ENCODE measurements around the gene MYRIP. TPM values are rescaled to one million over a fixed set of nuclear protein-coding genes. Genes with fewer than 3 reads are reported as not detected.

Gene MYRIP
- total RNA-seq, 1 experiment from 2014 or later: 0.59 TPM

DNA sequence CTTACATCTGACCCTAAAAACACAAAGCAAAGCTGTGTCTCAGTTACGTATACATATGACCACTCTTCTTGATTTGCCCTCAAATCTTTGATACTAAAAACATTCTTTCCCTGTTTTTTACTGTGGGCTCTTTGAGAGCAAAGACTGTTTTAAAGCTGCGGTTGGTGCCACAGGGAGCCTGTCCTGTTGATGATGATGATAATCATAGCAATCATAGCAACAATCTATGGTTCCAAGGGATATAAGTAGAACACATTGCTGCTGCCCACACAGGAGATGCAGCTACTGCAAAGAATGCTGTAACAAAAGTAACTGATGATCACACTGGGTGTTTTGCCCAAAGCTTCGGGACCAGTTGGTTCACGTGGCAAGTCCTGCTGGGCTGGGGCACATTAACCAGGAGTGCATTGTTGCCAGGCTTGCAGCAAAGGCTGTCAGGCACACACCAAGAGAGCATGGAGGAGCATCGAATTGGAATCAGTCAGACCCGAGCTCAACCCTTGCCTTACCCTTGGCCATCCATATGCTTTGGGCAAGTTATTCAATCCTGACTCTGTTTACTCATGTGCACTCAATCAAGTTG is 368.7 kb downstream of the MYRIP start:
- H3K9me3 ChIP-seq: no peaks in the 10 kb centered on the region
- TF ChIP-seq, protein P1, sequence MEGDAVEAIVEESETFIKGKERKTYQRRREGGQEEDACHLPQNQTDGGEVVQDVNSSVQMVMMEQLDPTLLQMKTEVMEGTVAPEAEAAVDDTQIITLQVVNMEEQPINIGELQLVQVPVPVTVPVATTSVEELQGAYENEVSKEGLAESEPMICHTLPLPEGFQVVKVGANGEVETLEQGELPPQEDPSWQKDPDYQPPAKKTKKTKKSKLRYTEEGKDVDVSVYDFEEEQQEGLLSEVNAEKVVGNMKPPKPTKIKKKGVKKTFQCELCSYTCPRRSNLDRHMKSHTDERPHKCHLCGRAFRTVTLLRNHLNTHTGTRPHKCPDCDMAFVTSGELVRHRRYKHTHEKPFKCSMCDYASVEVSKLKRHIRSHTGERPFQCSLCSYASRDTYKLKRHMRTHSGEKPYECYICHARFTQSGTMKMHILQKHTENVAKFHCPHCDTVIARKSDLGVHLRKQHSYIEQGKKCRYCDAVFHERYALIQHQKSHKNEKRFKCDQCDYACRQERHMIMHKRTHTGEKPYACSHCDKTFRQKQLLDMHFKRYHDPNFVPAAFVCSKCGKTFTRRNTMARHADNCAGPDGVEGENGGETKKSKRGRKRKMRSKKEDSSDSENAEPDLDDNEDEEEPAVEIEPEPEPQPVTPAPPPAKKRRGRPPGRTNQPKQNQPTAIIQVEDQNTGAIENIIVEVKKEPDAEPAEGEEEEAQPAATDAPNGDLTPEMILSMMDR (IDR thresholded peaks at IDR 0.05; ENCODE audit: insufficient read depth in 1 of 2, low read depth in 1 of 2, low read length in 1 of 2, severe bottlenecking in 1 of 2, unreplicated experiment in 1 of 2): no peak
- BruUV-seq (replicated peaks): no TSS peak
- no peaks in the 10 kb centered on the region for H3K4me1 ChIP-seq
- ChIA-PET CTCF (interaction anchor here (0.6 to 1.1 kb wide), 4 partner anchors 91 to 1875 kb away, joined by 3 to 6 read pairs (median 3); no protein-coding TSS in a partner anchor), POLR2A (no interaction called here)
- no peaks in the 10 kb centered on the region for H3K9me3 Mint-ChIP-seq (ENCODE audit: unreplicated experiment)
- no peak overlapping the region for H3K27ac Mint-ChIP-seq (ENCODE audit: unreplicated experiment)
- H3K27me3 Mint-ChIP-seq (ENCODE audit: insufficient read depth, unreplicated experiment): peaks cover 3% of the 10 kb centered on the region
- H3K4me3 ChIP-seq (ENCODE audit: low read depth, low read length): no peak overlapping the region
- H3K27me3 ChIP-seq (replicated peaks; ENCODE audit: control insufficient read depth, insufficient read depth, low read length): no peaks in the 10 kb centered on the region
- no peak overlapping the region for H3K4me3 Mint-ChIP-seq (ENCODE audit: unreplicated experiment)
- intact Hi-C loops (cut with micrococcal nuclease; ENCODE audit: unreplicated experiment): loop anchor here (2.0 to 10.0 kb wide), 4 partner anchors 163 to 637 kb away; no protein-coding TSS in a partner anchor
- no peak for DNase-seq
- H3K36me3 ChIP-seq (ENCODE audit: control insufficient read depth, insufficient read depth, low read length): no peaks in the 10 kb centered on the region
- H3K36me3 Mint-ChIP-seq (ENCODE audit: insufficient read depth, unreplicated experiment): no peaks in the 10 kb centered on the region
- no peaks in the 10 kb centered on the region for H3K4me1 Mint-ChIP-seq (ENCODE audit: low read depth, unreplicated experiment)

DNA sequence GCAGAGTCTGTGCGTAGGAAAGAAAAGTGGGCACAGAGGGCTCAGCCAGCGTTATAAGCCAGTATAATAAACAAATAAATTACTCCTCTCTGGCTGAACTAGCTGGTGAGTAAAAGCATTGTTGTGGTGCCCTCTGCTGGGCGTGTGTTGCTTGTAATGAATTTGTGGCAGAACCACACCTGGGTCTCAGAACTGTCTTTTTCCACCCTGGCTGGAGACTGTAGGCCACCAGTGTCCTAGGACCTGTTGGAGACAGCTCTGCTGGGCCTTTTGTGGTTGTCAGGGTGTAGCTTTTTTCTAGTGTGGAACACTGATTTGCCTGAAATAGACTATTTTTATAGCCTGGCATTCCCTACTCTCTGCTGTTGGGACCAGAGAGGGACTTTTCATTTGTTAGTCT is 369.6 kb downstream of the MYRIP start:
- H3K4me1 ChIP-seq: no peaks in the 10 kb centered on the region
- CTCF ChIA-PET: interaction anchor here (0.6 to 1.1 kb wide), 4 partner anchors 13 to 454 kb away, joined by 3 to 6 read pairs (median 4); no protein-coding TSS in a partner anchor
- no TSS peak for BruUV-seq (replicated peaks)
- no peaks in the 10 kb centered on the region for H3K9me3 ChIP-seq
- Mint-ChIP-seq H3K36me3 (ENCODE audit: insufficient read depth, unreplicated experiment) (no peaks in the 10 kb centered on the region), H3K27me3 (ENCODE audit: insufficient read depth, unreplicated experiment) (peaks cover 7% of the 10 kb centered on the region), H3K4me1 (ENCODE audit: low read depth, unreplicated experiment) (no peaks in the 10 kb centered on the region), H3K4me3 (ENCODE audit: unreplicated experiment) (no peak overlapping the region), H3K9me3 (ENCODE audit: unreplicated experiment) (no peaks in the 10 kb centered on the region), H3K27ac (ENCODE audit: unreplicated experiment) (no peak overlapping the region)
- POLR2A ChIA-PET: no interaction called here
- no peak overlapping the region for H3K4me3 ChIP-seq (ENCODE audit: low read depth, low read length)
- TF ChIP-seq, protein P1 (IDR thresholded peaks at IDR 0.05; ENCODE audit: insufficient read depth in 1 of 2, low read depth in 1 of 2, low read length in 1 of 2, severe bottlenecking in 1 of 2, unreplicated experiment in 1 of 2): peak; percentile 69 to 73
- H3K36me3 ChIP-seq (ENCODE audit: control insufficient read depth, insufficient read depth, low read length): no peaks in the 10 kb centered on the region
- DNase-seq: peak; percentile 59 to 74
- no peaks in the 10 kb centered on the region for H3K27me3 ChIP-seq (replicated peaks; ENCODE audit: control insufficient read depth, insufficient read depth, low read length)
- intact Hi-C loops (cut with micrococcal nuclease; ENCODE audit: unreplicated experiment): loop anchor here (1.0 to 10.0 kb wide), 5 partner anchors 164 to 638 kb away; no protein-coding TSS in a partner anchor

DNA sequence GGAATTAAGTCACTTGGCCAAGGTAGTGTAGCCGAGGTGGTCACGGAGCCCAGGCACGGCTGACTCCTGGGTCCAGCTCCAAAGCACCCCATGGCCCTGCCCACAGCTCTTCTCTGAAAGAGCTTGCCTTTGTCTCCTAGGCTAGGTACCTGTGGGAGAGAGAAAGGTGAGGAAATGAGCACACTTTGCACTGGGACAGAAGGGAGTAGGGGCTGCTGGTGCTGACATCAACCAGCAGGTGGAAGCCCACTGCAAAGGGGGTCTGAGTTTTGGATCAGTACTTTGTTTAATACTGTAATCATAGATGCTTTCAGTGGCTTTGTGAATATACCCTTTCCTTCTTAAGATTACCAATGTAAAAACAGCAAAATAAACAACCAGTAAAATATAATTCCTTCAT is 371.8 kb downstream of the MYRIP start:
- Histone ChIP-seq H3K9me3 (no peaks in the 10 kb centered on the region), H3K4me3 (ENCODE audit: low read depth, low read length) (no peak overlapping the region), H3K4me1 (no peaks in the 10 kb centered on the region), H3K27me3 (replicated peaks; ENCODE audit: control insufficient read depth, insufficient read depth, low read length) (no peaks in the 10 kb centered on the region), H3K36me3 (ENCODE audit: control insufficient read depth, insufficient read depth, low read length) (no peaks in the 10 kb centered on the region)
- no peak for DNase-seq
- no peaks in the 10 kb centered on the region for H3K4me1 Mint-ChIP-seq (ENCODE audit: low read depth, unreplicated experiment)
- no peaks in the 10 kb centered on the region for H3K36me3 Mint-ChIP-seq (ENCODE audit: insufficient read depth, unreplicated experiment)
- POLR2A ChIA-PET: no interaction called here
- TF ChIP-seq, protein P1 (IDR thresholded peaks at IDR 0.05; ENCODE audit: insufficient read depth in 1 of 2, low read depth in 1 of 2, low read length in 1 of 2, severe bottlenecking in 1 of 2, unreplicated experiment in 1 of 2): peak in 1 of 2 experiments; percentile 32
- CTCF ChIA-PET: interaction anchor here (0.7 to 1.2 kb wide), 3 partner anchors 11 to 556 kb away, joined by 3 to 5 read pairs (median 3); no protein-coding TSS in a partner anchor
- intact Hi-C loops (cut with micrococcal nuclease; ENCODE audit: unreplicated experiment): no loop called here
- no peak overlapping the region for H3K27ac Mint-ChIP-seq (ENCODE audit: unreplicated experiment)
- BruUV-seq (replicated peaks): no TSS peak
- peaks cover 7% of the 10 kb centered on the region for H3K27me3 Mint-ChIP-seq (ENCODE audit: insufficient read depth, unreplicated experiment)
- H3K4me3 Mint-ChIP-seq (ENCODE audit: unreplicated experiment): no peak overlapping the region
- H3K9me3 Mint-ChIP-seq (ENCODE audit: unreplicated experiment): no peaks in the 10 kb centered on the region
